ENCODE data around the gene HIPK2.

Gene HIPK2

GRCh38 chr7:139704308-139704879 is 73.4 kb downstream of the HIPK2 start:
- Histone ChIP-seq H3K4me3 (ENCODE audit: low read depth in 1 of 2, low read length in 2 of 2) (no peak overlapping the region), H3K79me2 (ENCODE audit: insufficient read depth, low read length) (no peaks in the 10 kb centered on the region), H4K20me1 (ENCODE audit: insufficient read depth, low read length) (peaks cover 12% of the 10 kb centered on the region; the same call in 1 of the 2 replicates), H3K9me3 (ENCODE audit: insufficient read depth, low read length, severe bottlenecking) (no peaks in the 10 kb centered on the region), H3K4me1 (ENCODE audit: insufficient read depth, low read length) (no peaks in the 10 kb centered on the region), H3K4me2 (ENCODE audit: insufficient read depth, low read length) (no peak overlapping the region), H3K9ac (ENCODE audit: low read depth, low read length) (no peak overlapping the region), H2AFZ (ENCODE audit: low read depth, low read length) (no peak overlapping the region), H3K27ac (ENCODE audit: low read length) (no peak overlapping the region), H3K36me3 (ENCODE audit: insufficient read depth, low read length) (no peaks in the 10 kb centered on the region; the same call in 1 of the 2 replicates), H3K27me3 (ENCODE audit: insufficient read depth, low read length, poor library complexity) (no peaks in the 10 kb centered on the region)
- no peak for TF ChIP-seq EZH2 (IDR thresholded peaks at IDR 0.05; ENCODE audit: borderline replicate concordance, low read depth, low read length, severe bottlenecking)
- TF ChIP-seq, protein P1, sequence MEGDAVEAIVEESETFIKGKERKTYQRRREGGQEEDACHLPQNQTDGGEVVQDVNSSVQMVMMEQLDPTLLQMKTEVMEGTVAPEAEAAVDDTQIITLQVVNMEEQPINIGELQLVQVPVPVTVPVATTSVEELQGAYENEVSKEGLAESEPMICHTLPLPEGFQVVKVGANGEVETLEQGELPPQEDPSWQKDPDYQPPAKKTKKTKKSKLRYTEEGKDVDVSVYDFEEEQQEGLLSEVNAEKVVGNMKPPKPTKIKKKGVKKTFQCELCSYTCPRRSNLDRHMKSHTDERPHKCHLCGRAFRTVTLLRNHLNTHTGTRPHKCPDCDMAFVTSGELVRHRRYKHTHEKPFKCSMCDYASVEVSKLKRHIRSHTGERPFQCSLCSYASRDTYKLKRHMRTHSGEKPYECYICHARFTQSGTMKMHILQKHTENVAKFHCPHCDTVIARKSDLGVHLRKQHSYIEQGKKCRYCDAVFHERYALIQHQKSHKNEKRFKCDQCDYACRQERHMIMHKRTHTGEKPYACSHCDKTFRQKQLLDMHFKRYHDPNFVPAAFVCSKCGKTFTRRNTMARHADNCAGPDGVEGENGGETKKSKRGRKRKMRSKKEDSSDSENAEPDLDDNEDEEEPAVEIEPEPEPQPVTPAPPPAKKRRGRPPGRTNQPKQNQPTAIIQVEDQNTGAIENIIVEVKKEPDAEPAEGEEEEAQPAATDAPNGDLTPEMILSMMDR (IDR thresholded peaks at IDR 0.05; ENCODE audit: borderline replicate concordance, extremely low read depth, low read length, poor library complexity, severe bottlenecking) = no peak
- ATAC-seq (ENCODE audit: insufficient read depth, low read depth) (no peak), DNase-seq (no peak)

- no peaks in the 10 kb centered on the region for H3K79me2 ChIP-seq (ENCODE audit: insufficient read depth, low read length)
- TF ChIP-seq EZH2 (IDR thresholded peaks at IDR 0.05; ENCODE audit: borderline replicate concordance, low read depth, low read length, severe bottlenecking) = no peak
- TF ChIP-seq, protein P1 (IDR thresholded peaks at IDR 0.05; ENCODE audit: borderline replicate concordance, extremely low read depth, low read length, poor library complexity, severe bottlenecking) = no peak
- peaks cover 13% of the 10 kb centered on the region; the same call in 1 of the 2 replicates for H4K20me1 ChIP-seq (ENCODE audit: insufficient read depth, low read length)
Observed at GRCh38 chr7:139703487-139704307, 74.1 kb downstream of the HIPK2 start.

DNA sequence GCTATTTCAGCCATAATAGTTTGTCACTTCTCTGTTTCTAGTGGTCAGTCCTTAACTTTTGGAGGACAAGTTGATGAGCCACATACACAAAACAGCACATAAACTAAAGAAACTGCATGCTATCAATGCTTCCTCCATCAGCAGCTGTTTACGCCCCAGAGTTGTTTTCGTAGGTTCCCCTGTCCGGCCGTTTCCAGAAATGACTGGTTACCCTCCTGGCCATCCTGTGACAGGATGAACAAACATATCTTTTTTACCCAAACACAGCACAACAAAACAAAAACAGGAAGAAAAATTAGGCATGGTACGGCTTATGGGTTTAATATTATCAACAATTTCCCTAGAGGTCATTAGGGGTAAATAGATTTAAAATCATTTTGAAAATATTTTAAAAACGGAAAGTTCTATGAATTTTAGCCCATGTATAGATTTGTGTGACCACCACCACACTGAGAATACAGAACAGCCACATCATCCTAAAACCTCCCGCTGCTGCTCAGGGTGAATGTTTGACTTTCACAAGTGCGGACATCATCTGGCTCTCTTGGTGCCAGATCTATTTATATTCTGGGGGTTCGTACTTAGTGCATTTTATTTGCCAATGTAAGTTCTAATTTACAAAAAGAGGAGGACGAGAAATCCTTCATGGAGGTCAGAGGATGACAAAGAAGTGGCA is 74.8 kb downstream of the HIPK2 start:
- no peaks in the 10 kb centered on the region for H3K4me1 ChIP-seq (ENCODE audit: insufficient read depth, low read length)
- no peak for DNase-seq
- no peak for ATAC-seq (ENCODE audit: insufficient read depth, low read depth)
- H3K27ac ChIP-seq (ENCODE audit: low read length) = no peak overlapping the region
- H3K4me2 ChIP-seq (ENCODE audit: insufficient read depth, low read length) = no peak overlapping the region
- no peak overlapping the region for H3K9ac ChIP-seq (ENCODE audit: low read depth, low read length)
- TF ChIP-seq EZH2 (IDR thresholded peaks at IDR 0.05; ENCODE audit: borderline replicate concordance, low read depth, low read length, severe bottlenecking) = no peak
- TF ChIP-seq, protein P1 (IDR thresholded peaks at IDR 0.05; ENCODE audit: borderline replicate concordance, extremely low read depth, low read length, poor library complexity, severe bottlenecking) = no peak
- no peak overlapping the region for H2AFZ ChIP-seq (ENCODE audit: low read depth, low read length)
- no peaks in the 10 kb centered on the region for H3K79me2 ChIP-seq (ENCODE audit: insufficient read depth, low read length)
- H3K27me3 ChIP-seq (ENCODE audit: insufficient read depth, low read length, poor library complexity) = no peaks in the 10 kb centered on the region
- H3K4me3 ChIP-seq (ENCODE audit: low read depth in 1 of 2, low read length in 2 of 2) = no peak overlapping the region
- peaks cover 10% of the 10 kb centered on the region; the same call in 1 of the 2 replicates for H4K20me1 ChIP-seq (ENCODE audit: insufficient read depth, low read length)
- no peaks in the 10 kb centered on the region for H3K9me3 ChIP-seq (ENCODE audit: insufficient read depth, low read length, severe bottlenecking)
- H3K36me3 ChIP-seq (ENCODE audit: insufficient read depth, low read length) = peaks cover 3% of the 10 kb centered on the region; the same call in 1 of the 2 replicates

More at GRCh38 chr7:139703487-139704307, 74.1 kb downstream of the HIPK2 start:
- H3K9ac ChIP-seq (ENCODE audit: low read depth, low read length) = no peak overlapping the region
- no peaks in the 10 kb centered on the region for H3K27me3 ChIP-seq (ENCODE audit: insufficient read depth, low read length, poor library complexity)
- H3K4me3 ChIP-seq (ENCODE audit: low read depth in 1 of 2, low read length in 2 of 2) = no peak overlapping the region
- H2AFZ ChIP-seq (ENCODE audit: low read depth, low read length) = no peak overlapping the region
- no peak for DNase-seq
- H3K36me3 ChIP-seq (ENCODE audit: insufficient read depth, low read length) = no peaks in the 10 kb centered on the region; the same call in 1 of the 2 replicates
- no peak for ATAC-seq (ENCODE audit: insufficient read depth, low read depth)
- H3K9me3 ChIP-seq (ENCODE audit: insufficient read depth, low read length, severe bottlenecking) = no peaks in the 10 kb centered on the region
- H3K4me1 ChIP-seq (ENCODE audit: insufficient read depth, low read length) = no peaks in the 10 kb centered on the region
- no peak overlapping the region for H3K4me2 ChIP-seq (ENCODE audit: insufficient read depth, low read length)
- no peak overlapping the region for H3K27ac ChIP-seq (ENCODE audit: low read length)

All from DND-41 (cell line).